ENCODE data around the gene NUDT4B. TPM values are rescaled to one million over a fixed set of nuclear protein-coding genes. Genes with fewer than 3 reads are reported as not detected.
"Not testable (repeated sequence)": the region's sequence is repeated elsewhere in the genome, so short reads cannot be mapped to it uniquely, and the experiment has no call there.

Gene NUDT4B
- total and polyA plus RNA-seq, 10 of the 15 experiments (the other 5 are each of a cell fraction or from before 2014, with no cell fraction given): 0.11 to 25.5 (median 5.1) TPM; not detected in 2

DNA sequence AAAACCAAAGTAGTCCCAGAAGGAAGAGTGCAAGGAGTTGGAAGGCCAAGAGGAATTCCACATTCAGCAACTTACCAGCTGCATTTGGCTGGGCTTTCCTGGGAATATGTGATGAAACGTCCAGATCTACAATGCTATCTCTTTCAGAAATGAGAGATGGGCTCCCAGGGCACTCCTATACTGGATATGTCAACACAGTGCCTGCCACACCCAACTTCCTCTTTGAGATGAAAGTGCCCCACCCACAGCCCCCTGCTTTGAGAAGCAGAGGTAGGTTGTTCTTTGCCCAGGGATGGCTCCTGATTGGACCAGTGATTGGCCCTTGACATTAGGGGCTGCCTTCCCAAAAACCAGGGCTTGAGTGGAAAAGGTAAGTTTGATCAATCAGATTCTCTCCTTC is 36.2 kb upstream of the NUDT4B start:
- ATAC-seq: peak; percentile 32; the same call in 1 of the 3 replicates

DNA sequence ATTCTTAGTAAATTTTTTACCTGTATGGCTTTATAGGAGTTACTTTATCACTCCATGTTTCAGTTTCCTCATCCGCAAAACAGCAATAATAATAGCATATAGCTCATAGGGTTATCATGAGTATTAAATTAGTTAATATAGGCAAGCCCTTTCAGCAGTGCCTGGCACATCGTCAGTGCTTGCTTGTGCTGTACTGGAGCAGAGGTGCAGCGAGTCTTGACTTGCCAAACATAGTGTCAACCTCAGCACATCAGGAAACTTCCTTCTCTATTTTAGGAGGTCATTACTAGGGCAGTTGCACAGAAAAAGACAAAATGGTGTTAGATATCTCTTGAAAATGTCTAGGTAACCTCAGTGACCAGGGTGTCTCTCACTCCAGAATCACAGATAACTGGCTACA is 33.1 kb upstream of the NUDT4B start:
- H3K4me3 ChIP-seq; H3K79me2 ChIP-seq (ENCODE audit: control insufficient read depth, insufficient read depth, low read length); H2AFZ ChIP-seq (ENCODE audit: control insufficient read depth, low read depth, low read length); H3K27me3 ChIP-seq (replicated peaks in 1 of 2; ENCODE audit: control insufficient read depth in 2 of 2, insufficient read depth in 2 of 2, low read length in 1 of 2); POLR2A ChIA-PET; FAIRE-seq; H3K9me3 ChIP-seq (replicated peaks; ENCODE audit: control insufficient read depth, insufficient read depth, low read length); H3K4me2 ChIP-seq (ENCODE audit: control insufficient read depth, insufficient read depth); BruUV-seq (replicated peaks); H3K27ac ChIP-seq (ENCODE audit: control insufficient read depth, insufficient read depth); H3K9ac ChIP-seq (ENCODE audit: control insufficient read depth, insufficient read depth, low read length); DNase-seq (ENCODE audit: low read depth, low spot score); H3K4me1 ChIP-seq (ENCODE audit: control insufficient read depth, insufficient read depth, low read length); intact Hi-C loops (cut with micrococcal nuclease; ENCODE audit: unreplicated experiment); SMC1A ChIA-PET (ENCODE audit: uncharacterized antibody, unreplicated experiment); H3K36me3 ChIP-seq (ENCODE audit: control insufficient read depth in 2 of 2, insufficient read depth in 2 of 2, low read length in 1 of 2); H4K20me1 ChIP-seq (ENCODE audit: control insufficient read depth, insufficient read depth); RAD21 ChIA-PET (ENCODE audit: unreplicated experiment); in situ Hi-C loops (cut with MboI); CTCF ChIA-PET: not testable (repeated sequence)
- peak; percentile 27; the same call in 1 of the 3 replicates for ATAC-seq
- WGBS (ENCODE audit: insufficient coverage, insufficient replicate concordance, low lambda C conversion rate, missing lambda C conversion rate): no CpG with 5 or more reads among the region's 3 CpGs

More for the DNA sequence above, 36.2 kb upstream of the NUDT4B start:
- CTCF ChIA-PET; DNase-seq (ENCODE audit: low read depth, low spot score); H3K4me2 ChIP-seq (ENCODE audit: control insufficient read depth, insufficient read depth); H3K9me3 ChIP-seq (replicated peaks; ENCODE audit: control insufficient read depth, insufficient read depth, low read length); intact Hi-C loops (cut with micrococcal nuclease; ENCODE audit: unreplicated experiment); BruUV-seq (replicated peaks); H3K36me3 ChIP-seq (ENCODE audit: control insufficient read depth in 2 of 2, insufficient read depth in 2 of 2, low read length in 1 of 2); H3K9ac ChIP-seq (ENCODE audit: control insufficient read depth, insufficient read depth, low read length); POLR2A ChIA-PET; H3K4me1 ChIP-seq (ENCODE audit: control insufficient read depth, insufficient read depth, low read length); RAD21 ChIA-PET (ENCODE audit: unreplicated experiment); in situ Hi-C loops (cut with MboI); H3K4me3 ChIP-seq; H3K27ac ChIP-seq (ENCODE audit: control insufficient read depth, insufficient read depth); SMC1A ChIA-PET (ENCODE audit: uncharacterized antibody, unreplicated experiment); H3K79me2 ChIP-seq (ENCODE audit: control insufficient read depth, insufficient read depth, low read length); H4K20me1 ChIP-seq (ENCODE audit: control insufficient read depth, insufficient read depth); FAIRE-seq; H3K27me3 ChIP-seq (replicated peaks in 1 of 2; ENCODE audit: control insufficient read depth in 2 of 2, insufficient read depth in 2 of 2, low read length in 1 of 2); H2AFZ ChIP-seq (ENCODE audit: control insufficient read depth, low read depth, low read length): not testable (repeated sequence)
- 0% methylated on average over 1 of the region's 1 CpG for WGBS (ENCODE audit: insufficient coverage, insufficient replicate concordance, low lambda C conversion rate, missing lambda C conversion rate)

DNA sequence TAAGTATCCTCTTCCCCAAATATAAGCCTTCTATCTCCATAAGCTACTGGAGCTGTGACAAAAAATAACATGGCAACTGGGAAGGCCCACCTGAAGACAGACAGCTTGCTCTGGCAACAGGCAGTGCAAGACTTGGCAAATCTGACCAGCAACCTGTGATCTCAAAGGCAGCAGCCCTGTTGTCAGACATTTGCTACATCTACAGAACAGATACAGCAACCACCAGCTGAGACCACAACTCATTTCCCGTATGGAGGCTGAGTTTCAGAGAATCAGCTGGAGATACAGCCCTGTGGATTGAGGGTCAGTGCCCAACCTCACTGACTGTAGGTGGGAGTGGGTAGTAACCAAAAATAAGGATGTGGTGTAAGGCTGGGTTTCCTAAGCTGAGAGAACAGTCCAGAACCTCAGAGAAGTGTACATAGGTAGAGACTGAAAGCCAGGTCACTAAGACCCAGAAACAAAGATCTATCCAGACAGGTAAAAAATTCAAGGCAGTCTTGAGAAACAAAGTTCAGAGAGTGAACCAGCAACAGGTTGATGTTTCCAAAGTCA is 31.5 kb upstream of the NUDT4B start:
- no CpG with 5 or more reads among the region's 1 CpG for WGBS (ENCODE audit: insufficient coverage, insufficient replicate concordance, low lambda C conversion rate, missing lambda C conversion rate)
- POLR2A ChIA-PET; H3K4me1 ChIP-seq (ENCODE audit: control insufficient read depth, insufficient read depth, low read length); H2AFZ ChIP-seq (ENCODE audit: control insufficient read depth, low read depth, low read length); in situ Hi-C loops (cut with MboI); RAD21 ChIA-PET (ENCODE audit: unreplicated experiment); SMC1A ChIA-PET (ENCODE audit: uncharacterized antibody, unreplicated experiment); intact Hi-C loops (cut with micrococcal nuclease; ENCODE audit: unreplicated experiment); H3K9ac ChIP-seq (ENCODE audit: control insufficient read depth, insufficient read depth, low read length); FAIRE-seq; H3K4me3 ChIP-seq; H3K9me3 ChIP-seq (replicated peaks; ENCODE audit: control insufficient read depth, insufficient read depth, low read length); H3K36me3 ChIP-seq (ENCODE audit: control insufficient read depth in 2 of 2, insufficient read depth in 2 of 2, low read length in 1 of 2); ATAC-seq; H3K27me3 ChIP-seq (replicated peaks in 1 of 2; ENCODE audit: control insufficient read depth in 2 of 2, insufficient read depth in 2 of 2, low read length in 1 of 2); DNase-seq (ENCODE audit: low read depth, low spot score); H3K79me2 ChIP-seq (ENCODE audit: control insufficient read depth, insufficient read depth, low read length); H3K4me2 ChIP-seq (ENCODE audit: control insufficient read depth, insufficient read depth); CTCF ChIA-PET; H4K20me1 ChIP-seq (ENCODE audit: control insufficient read depth, insufficient read depth); BruUV-seq (replicated peaks); H3K27ac ChIP-seq (ENCODE audit: control insufficient read depth, insufficient read depth): not testable (repeated sequence)

DNA sequence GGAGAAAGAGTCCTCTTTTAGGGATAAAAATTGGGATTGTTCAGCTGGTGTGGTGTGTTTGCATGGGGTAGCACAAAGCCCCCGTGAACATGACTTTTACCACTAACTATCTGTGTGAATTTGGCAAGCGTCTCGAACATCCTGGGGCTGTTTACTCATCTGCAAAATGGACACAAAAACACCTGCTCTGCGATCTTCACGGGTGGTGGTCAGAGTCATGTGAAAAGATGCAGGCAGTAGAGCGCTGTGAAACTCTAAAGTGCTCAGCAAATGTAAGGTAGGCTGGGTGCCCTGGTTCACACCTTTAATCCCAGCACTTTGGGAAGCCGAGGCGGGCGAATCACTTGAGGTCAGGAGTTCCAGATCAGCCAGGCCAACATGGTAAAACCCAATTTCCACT is 27.7 kb upstream of the NUDT4B start:
- intact Hi-C loops (cut with micrococcal nuclease; ENCODE audit: unreplicated experiment); H3K4me2 ChIP-seq (ENCODE audit: control insufficient read depth, insufficient read depth); BruUV-seq (replicated peaks); SMC1A ChIA-PET (ENCODE audit: uncharacterized antibody, unreplicated experiment); H2AFZ ChIP-seq (ENCODE audit: control insufficient read depth, low read depth, low read length); H4K20me1 ChIP-seq (ENCODE audit: control insufficient read depth, insufficient read depth); in situ Hi-C loops (cut with MboI); H3K4me1 ChIP-seq (ENCODE audit: control insufficient read depth, insufficient read depth, low read length); H3K9ac ChIP-seq (ENCODE audit: control insufficient read depth, insufficient read depth, low read length); CTCF ChIA-PET; RAD21 ChIA-PET (ENCODE audit: unreplicated experiment); DNase-seq (ENCODE audit: low read depth, low spot score); H3K9me3 ChIP-seq (replicated peaks; ENCODE audit: control insufficient read depth, insufficient read depth, low read length); FAIRE-seq; POLR2A ChIA-PET; H3K36me3 ChIP-seq (ENCODE audit: control insufficient read depth in 2 of 2, insufficient read depth in 2 of 2, low read length in 1 of 2); H3K4me3 ChIP-seq; H3K27ac ChIP-seq (ENCODE audit: control insufficient read depth, insufficient read depth); H3K79me2 ChIP-seq (ENCODE audit: control insufficient read depth, insufficient read depth, low read length); H3K27me3 ChIP-seq (replicated peaks in 1 of 2; ENCODE audit: control insufficient read depth in 2 of 2, insufficient read depth in 2 of 2, low read length in 1 of 2): not testable (repeated sequence)
- ATAC-seq: peak; percentile 27; the same call in 1 of the 3 replicates
- WGBS (ENCODE audit: insufficient coverage, insufficient replicate concordance, low lambda C conversion rate, missing lambda C conversion rate): no CpG with 5 or more reads among the region's 9 CpGs
